Kidney epithelial cell (primary cell): ENCODE data around the gene JARID2. TPM values are rescaled to one million over a fixed set of nuclear protein-coding genes. Genes with fewer than 3 reads are reported as not detected.

ENCODE experiments used
- DNase-seq: peaks from one replicate; pipeline ENCODE4 v3.0.0-alpha.2; 2010; ENCODE audit warnings: low read depth
- H3K27me3 ChIP-seq: 2 replicates; pipeline ENCODE4 v1.6.0; 2011; ENCODE audit warnings: low read length; ENCODE audit not compliant: control insufficient read depth, insufficient read depth
- H3K36me3 ChIP-seq: 2 replicates; pipeline ENCODE4 v1.5.1; 2011; ENCODE audit warnings: low read length; ENCODE audit not compliant: control insufficient read depth, insufficient read depth
- H3K4me3 ChIP-seq: 2 replicates; pipeline ENCODE4 v1.5.1; 2011; ENCODE audit warnings: low read depth, mild to moderate bottlenecking, control low read depth, low read length
- CTCF ChIP-seq: IDR thresholded peaks from 2 replicates; pipeline ENCODE4 v1.5.1; 2011; ENCODE audit warnings: mild to moderate bottlenecking, moderate library complexity, low read length, control low read depth, inconsistent platforms; ENCODE audit not compliant: insufficient read depth, poor library complexity, severe bottlenecking
- total RNA-seq: library from RNA; depleted of rRNA; stranded (reverse); fragments of >200 nt; gene quantifications from 2 replicates; pipeline ENCODE4 v1.2.3, GENCODE V29; 2015

Gene JARID2
- total RNA-seq, 1 donor from 2014 or later, result 15.2 TPM

- H3K27me3 ChIP-seq, result no peaks in the 10 kb centered on the region
- no peaks in the 10 kb centered on the region for H3K36me3 ChIP-seq
- DNase-seq, result no peak
- no peak overlapping the region for H3K4me3 ChIP-seq
- no peak for TF ChIP-seq CTCF
Measured at GRCh38 chr6:15457121-15457650, 211.3 kb downstream of the JARID2 start.

GRCh38 chr6:15458021-15458459, 212.2 kb downstream of the JARID2 start:
- Histone ChIP-seq H3K36me3 (no peaks in the 10 kb centered on the region), H3K4me3 (no peak overlapping the region), H3K27me3 (no peaks in the 10 kb centered on the region)
- TF ChIP-seq CTCF, result no peak
- DNase-seq, result no peak

- H3K27me3 ChIP-seq, result no peaks in the 10 kb centered on the region
- no peak for DNase-seq
- no peak for TF ChIP-seq CTCF
Measured at GRCh38 chr6:15460110-15460727, 214.3 kb downstream of the JARID2 start.

GRCh38 chr6:15461127-15461944, 215.5 kb downstream of the JARID2 start:
- TF ChIP-seq CTCF, result no peak
- DNase-seq, result no peak
- no peaks in the 10 kb centered on the region for H3K36me3 ChIP-seq
- no peak overlapping the region for H3K4me3 ChIP-seq
- no peaks in the 10 kb centered on the region for H3K27me3 ChIP-seq

More at GRCh38 chr6:15460110-15460727, 214.3 kb downstream of the JARID2 start:
- Histone ChIP-seq H3K4me3 (no peak overlapping the region), H3K36me3 (no peaks in the 10 kb centered on the region)

GRCh38 chr6:15462256-15462655, 216.4 kb downstream of the JARID2 start:
- DNase-seq, result no peak
- H3K27me3 ChIP-seq, result no peaks in the 10 kb centered on the region
- H3K4me3 ChIP-seq, result no peak overlapping the region
- H3K36me3 ChIP-seq, result no peaks in the 10 kb centered on the region
- TF ChIP-seq CTCF, result no peak
